HCT116 (cell line): ENCODE results near the gene ACSL3. TPM values are rescaled to one million over a fixed set of nuclear protein-coding genes. Genes with fewer than 3 reads are reported as not detected.

Source experiments
- ATAC-seq: fragments of 200-7000 bp; cut with Tn5 transposase; 2 replicates; pipeline ENCODE4 v1.9.1; 2020; ENCODE audit warnings: mild to moderate bottlenecking, moderate library complexity
- BruUV-seq: library from RNA; stranded (reverse); fragments of 400-500 nt; replicated peaks from 2 replicates; lab custom pipeline; 2021; lab: Mats Ljungman, UMichigan
- CTCF ChIA-PET: fragments of 300-600 bp; sonication (Branson Sonifier 250); formaldehyde crosslinking; loops from one replicate; lab custom pipeline; 2021; ENCODE audit warnings: antibody characterized with exemption; lab: Charles Lee
- POLR2A ChIA-PET: fragments of 300-600, 350-600 bp; sonication (Branson Sonifier 250); formaldehyde crosslinking; loops from one replicate; lab custom pipeline; 2021; ENCODE audit warnings: antibody characterized with exemption; lab: Charles Lee
- RAD21 ChIA-PET, 2 experiments: fragments of 300-600 bp; sonication (Branson Sonifier 250); formaldehyde crosslinking; loops; one replicate each; lab custom pipeline; 2023; ENCODE audit warnings: low total read pairs in 2 of 2; ENCODE audit not compliant: uncharacterized antibody in 2 of 2, unreplicated experiment in 2 of 2, low non-redundant PET in 1 of 2; lab: Charles Lee
- DNase-seq: peaks from one replicate; pipeline ENCODE4 v3.0.0-alpha.2; 2010; ENCODE audit warnings: low read depth, low spot score
- H2AFZ ChIP-seq: fragments of 200-600 bp; shearing (Covaris generic), sonication (generic); 2 replicates; pipeline ENCODE4 v1.6.1; 2017; ENCODE audit warnings: low read depth, mixed run types, mixed read lengths, antibody characterized with exemption, low read length; ENCODE audit not compliant: poor library complexity, severe bottlenecking
- H3K27ac ChIP-seq: 2 replicates; pipeline ENCODE4 v1.5.1; 2012; ENCODE audit warnings: low read depth, low read length
- H3K27me3 ChIP-seq: fragments of 200-600 bp; sonication (generic); 2 replicates; pipeline ENCODE4 v1.6.1; 2016; ENCODE audit warnings: mixed run types, low read length, mixed read lengths; ENCODE audit not compliant: insufficient read depth
- H3K36me3 ChIP-seq, 2 experiments: fragments of 200-500 bp in 1 of 2; fragments of 200-600 bp in 1 of 2; sonication (Bioruptor generic) in 1 of 2; sonication (generic) in 1 of 2; 2 replicates each; pipeline versions ENCODE4 v1.5.1 to v1.6.1; 2014 to 2016; ENCODE audit warnings: low read length in 2 of 2, inconsistent platforms in 1 of 2, mixed read lengths in 1 of 2, mixed run types in 1 of 2; ENCODE audit not compliant: insufficient read depth in 2 of 2, control insufficient read depth in 1 of 2
- H3K4me1 ChIP-seq, 2 experiments: fragments of 200-600 bp in 1 of 2; sonication (generic) in 1 of 2; 2 replicates each; pipeline versions ENCODE4 v1.5.1 to v1.6.1; 2012 to 2017; ENCODE audit warnings: low read length in 2 of 2, inconsistent platforms in 1 of 2, mild to moderate bottlenecking in 1 of 2, mixed read lengths in 1 of 2, mixed run types in 1 of 2, moderate library complexity in 1 of 2; ENCODE audit not compliant: insufficient read depth in 2 of 2, control insufficient read depth in 1 of 2
- H3K4me2 ChIP-seq: fragments of 200-600 bp; sonication (generic); 2 replicates; pipeline ENCODE4 v1.6.1; 2017; ENCODE audit warnings: mixed run types, low read length, mixed read lengths
- H3K4me3 ChIP-seq, 2 experiments: fragments of 200-600 bp in 1 of 2; sonication (generic) in 1 of 2; replicated peaks in 1 of 2; 2 replicates each; pipeline ENCODE4 v1.5.1; 2011 to 2016; ENCODE audit warnings: low read length in 2 of 2, control low read depth in 1 of 2, low read depth in 1 of 2, mild to moderate bottlenecking in 1 of 2, mixed read lengths in 1 of 2, mixed run types in 1 of 2
- H3K79me2 ChIP-seq: fragments of 200-600 bp; sonication (generic); 2 replicates; pipeline ENCODE4 v1.6.1; 2017; ENCODE audit warnings: mild to moderate bottlenecking, mixed run types, low read length, moderate library complexity, mixed read lengths; ENCODE audit not compliant: insufficient read depth
- H3K9ac ChIP-seq: fragments of 200-600 bp; sonication (generic); 2 replicates; pipeline ENCODE4 v1.6.1; 2016; ENCODE audit warnings: low read length, mixed read lengths
- H3K9me2 ChIP-seq: fragments of 200-600 bp; sonication (generic), shearing (Covaris generic); 2 replicates; pipeline ENCODE4 v1.6.1; 2017; ENCODE audit warnings: mixed run types, mild to moderate bottlenecking, moderate library complexity; ENCODE audit not compliant: insufficient read depth
- H3K9me3 ChIP-seq, 2 experiments: fragments of 200-500 bp in 1 of 2; fragments of 200-600 bp in 1 of 2; sonication (Bioruptor generic) in 1 of 2; sonication (generic) in 1 of 2; 2 replicates each; pipeline ENCODE4 v1.6.1; 2014 to 2017; ENCODE audit warnings: low read length in 2 of 2, mixed read lengths in 2 of 2, inconsistent platforms in 1 of 2, low read depth in 1 of 2, mild to moderate bottlenecking in 1 of 2, mixed run types in 1 of 2, moderate library complexity in 1 of 2; ENCODE audit not compliant: control insufficient read depth in 1 of 2, insufficient read depth in 1 of 2
- H4K20me1 ChIP-seq: fragments of 200-600 bp; sonication (generic), shearing (Covaris generic); 2 replicates; pipeline ENCODE4 v1.6.1; 2017; ENCODE audit warnings: mixed run types, mild to moderate bottlenecking, moderate library complexity; ENCODE audit not compliant: insufficient read depth
- CBX3 ChIP-seq: IDR thresholded peaks from 2 replicates; pipeline ENCODE4 v1.6.1; 2012; ENCODE audit warnings: low read depth
- CEBPB ChIP-seq: IDR thresholded peaks from 2 replicates; pipeline ENCODE4 v1.6.1; 2012; ENCODE audit warnings: low read depth
- ELF1 ChIP-seq: IDR thresholded peaks from 2 replicates; pipeline ENCODE4 v1.6.1; 2012; ENCODE audit warnings: low read depth, borderline replicate concordance
- EZH2 ChIP-seq: fragments of 200-600 bp; sonication (generic); IDR thresholded peaks from 2 replicates; pipeline ENCODE4 v1.6.1; 2017; ENCODE audit warnings: antibody characterized with exemption, mixed run types
- EZH2phosphoT487 ChIP-seq: fragments of 200-600 bp; IDR thresholded peaks from 2 replicates; pipeline ENCODE4 v1.6.1; 2018; ENCODE audit warnings: antibody characterized with exemption, borderline replicate concordance
- FOSL1 ChIP-seq: IDR thresholded peaks from 2 replicates; pipeline ENCODE4 v1.6.1; 2012; ENCODE audit warnings: low read depth
- MAX ChIP-seq: IDR thresholded peaks from 2 replicates; pipeline ENCODE4 v1.6.1; 2012
- POLR2A ChIP-seq: IDR thresholded peaks from 2 replicates; pipeline ENCODE4 v1.7.0; 2011; ENCODE audit warnings: borderline replicate concordance; ENCODE audit not compliant: insufficient read depth, insufficient read length; ENCODE audit errors: extremely low read depth
- RAD21 ChIP-seq: IDR thresholded peaks from 2 replicates; pipeline ENCODE4 v1.6.1; 2012; ENCODE audit warnings: low read depth, mild to moderate bottlenecking
- REST ChIP-seq: IDR thresholded peaks from 2 replicates; pipeline ENCODE4 v1.6.1; 2012; ENCODE audit warnings: low read depth
- SIN3A ChIP-seq: IDR thresholded peaks from 2 replicates; pipeline ENCODE4 v1.6.1; 2012; ENCODE audit warnings: low read depth
- SP1 ChIP-seq: IDR thresholded peaks from 2 replicates; pipeline ENCODE4 v1.6.1; 2012; ENCODE audit warnings: low read depth
- SRF ChIP-seq: IDR thresholded peaks from 2 replicates; pipeline ENCODE4 v1.6.1; 2012; ENCODE audit warnings: low read depth
- YY1 ChIP-seq: IDR thresholded peaks from 2 replicates; pipeline ENCODE4 v1.6.1; 2011; ENCODE audit warnings: low read length, low read depth, moderate library complexity, mild to moderate bottlenecking; ENCODE audit not compliant: insufficient replicate concordance; ENCODE audit errors: extremely low read depth
- ZFX ChIP-seq: fragments of 450-650 bp; IDR thresholded peaks from 2 replicates; pipeline ENCODE4 v1.6.1; 2017
- ZNF274 ChIP-seq: fragments of 200-500 bp; sonication (Bioruptor generic); IDR thresholded peaks from 2 replicates; pipeline ENCODE4 v1.6.1; 2014; ENCODE audit warnings: mild to moderate bottlenecking, low read depth, low read length, inconsistent platforms
- intact Hi-C: fragments of 100-400 bp; cut with micrococcal nuclease; formaldehyde crosslinking; loops from 2 replicates; pipeline ENCODE4 v1.10.0; 2022
- total RNA-seq: library from RNA; stranded (reverse); gene quantifications from one replicate; pipeline ENCODE4 v1.2.1, GENCODE V29; 2021; ENCODE audit not compliant: unreplicated experiment

Gene ACSL3
- total RNA-seq, 1 experiment from 2014 or later = 142 TPM

GRCh38 chr2:222830164-222830563, 30.7 kb upstream of the ACSL3 start:
- ChIA-PET CTCF (no interaction called here), POLR2A (no interaction called here), RAD21 (no interaction called here)
- no peak overlapping the region for H2AFZ ChIP-seq
- H3K9ac ChIP-seq = no peak overlapping the region
- H3K4me3 ChIP-seq = no peak overlapping the region
- no peaks in the 10 kb centered on the region for H3K4me1 ChIP-seq
- H3K27me3 ChIP-seq = no peaks in the 10 kb centered on the region
- H3K9me2 ChIP-seq = no peaks in the 10 kb centered on the region
- no peak for TF ChIP-seq MAX
- TF ChIP-seq REST = no peak
- TF ChIP-seq EZH2 = no peak
- no peak for TF ChIP-seq POLR2A
- TF ChIP-seq SIN3A = no peak
- TF ChIP-seq ELF1 = no peak
- TF ChIP-seq ZNF274 = no peak
- no peak for TF ChIP-seq CEBPB
- TF ChIP-seq SRF = no peak
- no peak for TF ChIP-seq ZFX
- no peak for TF ChIP-seq EZH2phosphoT487
- no peak for TF ChIP-seq YY1
- no peak for TF ChIP-seq FOSL1
- no peak for TF ChIP-seq SP1
- no peak for TF ChIP-seq RAD21
- no peak for TF ChIP-seq CBX3
- BruUV-seq = no TSS peak
- intact Hi-C loops = no loop called here
- H3K4me2 ChIP-seq = no peak overlapping the region
- no peaks in the 10 kb centered on the region for H3K9me3 ChIP-seq
- no peak for ATAC-seq
- DNase-seq = no peak
- H3K27ac ChIP-seq = no peak overlapping the region
- H4K20me1 ChIP-seq = no peaks in the 10 kb centered on the region
- no peaks in the 10 kb centered on the region for H3K36me3 ChIP-seq
- H3K79me2 ChIP-seq = no peaks in the 10 kb centered on the region
